Panc1 (cell line): ENCODE measurements around the gene KLHL12. TPM values are rescaled to one million over a fixed set of nuclear protein-coding genes. Genes with fewer than 3 reads are reported as not detected.

Source experiments
- ATAC-seq: fragments of 200-7000 bp; cut with Tn5 transposase; 2 replicates; pipeline ENCODE4 v1.9.1; 2020; ENCODE audit warnings: mild to moderate bottlenecking, moderate library complexity
- Bru-seq: library from RNA; stranded (reverse); fragments of 400-500 nt; gene quantifications from one replicate; lab custom pipeline; 2021; lab: Mats Ljungman, UMichigan
- BruChase-seq, 2 experiments: library from RNA; stranded (reverse); fragments of 400-500 nt; gene quantifications; one replicate each; lab custom pipeline; 2021; lab: Mats Ljungman, UMichigan
- BruUV-seq: library from RNA; stranded (reverse); fragments of 400-500 nt; replicated peaks from 2 replicates; lab custom pipeline; 2021; lab: Mats Ljungman, UMichigan
- CTCF ChIA-PET: fragments of 300-600 bp; sonication (Branson Sonifier 250); formaldehyde crosslinking; loops from one replicate; lab custom pipeline; 2022; ENCODE audit warnings: antibody characterized with exemption; lab: Charles Lee
- POLR2A ChIA-PET: fragments of 300-600 bp; sonication (Branson Sonifier 250); formaldehyde crosslinking; loops from one replicate; lab custom pipeline; 2022; ENCODE audit warnings: antibody characterized with exemption; lab: Charles Lee
- DNase-seq: peaks from one replicate; pipeline ENCODE4 v3.0.0-alpha.2; 2010; ENCODE audit warnings: low read depth, low spot score
- H3K27ac ChIP-seq: 2 replicates; pipeline ENCODE4 v1.5.1; 2011; ENCODE audit warnings: mild to moderate bottlenecking, low read length, inconsistent platforms
- H3K27me3 ChIP-seq: fragments of 200-500 bp; sonication (Bioruptor generic); 2 replicates; pipeline ENCODE4 v1.6.0; 2014; ENCODE audit warnings: low read length, inconsistent platforms; ENCODE audit not compliant: control insufficient read depth, insufficient read depth
- H3K36me3 ChIP-seq: fragments of 200-500 bp; sonication (Bioruptor generic); 2 replicates; pipeline ENCODE4 v1.5.1; 2014; ENCODE audit warnings: inconsistent platforms, mild to moderate bottlenecking, low read length, moderate library complexity; ENCODE audit not compliant: control insufficient read depth, insufficient read depth
- H3K4me1 ChIP-seq: 2 replicates; pipeline ENCODE4 v1.5.1; 2011; ENCODE audit warnings: inconsistent platforms, mild to moderate bottlenecking, low read length, moderate library complexity; ENCODE audit not compliant: control insufficient read depth, insufficient read depth
- H3K4me3 ChIP-seq, 2 experiments: 2 replicates each; pipeline ENCODE4 v1.5.1; 2011 to 2012; ENCODE audit warnings: low read depth in 2 of 2, low read length in 2 of 2, mild to moderate bottlenecking in 2 of 2, inconsistent platforms in 1 of 2, moderate library complexity in 1 of 2
- H3K9me3 ChIP-seq: fragments of 200-500 bp; sonication (Bioruptor generic); 2 replicates; pipeline ENCODE4 v1.5.1; 2014; ENCODE audit warnings: low read depth, mild to moderate bottlenecking, inconsistent platforms, low read length, moderate library complexity; ENCODE audit not compliant: control insufficient read depth, insufficient read depth
- POLR2AphosphoS5 ChIP-seq: IDR thresholded peaks from 2 replicates; pipeline ENCODE4 v1.6.1; 2012; ENCODE audit warnings: mild to moderate bottlenecking, low read depth, low read length, moderate library complexity
- SIN3A ChIP-seq: IDR thresholded peaks from 2 replicates; pipeline ENCODE4 v1.6.1; 2012; ENCODE audit warnings: low read depth, mild to moderate bottlenecking, low read length, moderate library complexity, borderline replicate concordance; ENCODE audit not compliant: insufficient read depth
- TCF7L2 ChIP-seq: IDR thresholded peaks from 2 replicates; pipeline ENCODE4 v1.6.1; 2011; ENCODE audit warnings: mild to moderate bottlenecking, low read depth, low read length, inconsistent platforms
- in situ Hi-C: cut with HindIII; loops from 2 replicates; pipeline ENCODE4 v1.10.0; 2016; ENCODE audit warnings: low sequenced_read_pairs, low pct_unique_long_range_greater_than_20kb
- intact Hi-C: fragments of 100-400 bp; cut with micrococcal nuclease; formaldehyde crosslinking; loops from one replicate; pipeline ENCODE4 v1.10.0; 2022; ENCODE audit not compliant: unreplicated experiment
- long read RNA-seq: library from polyadenylated mRNA; unstranded; transcript quantifications from one replicate; pipeline ENCODE4 v2.0.0, GENCODE V29; 2021; ENCODE audit not compliant: unreplicated experiment
- polyA plus RNA-seq: library from polyadenylated mRNA; unstranded; fragments of >200 nt; gene quantifications from one replicate; pipeline ENCODE4 v1.2.1, GENCODE V29; 2012; ENCODE audit warnings: missing spikeins; ENCODE audit not compliant: insufficient read length
- total RNA-seq: library from RNA; stranded (reverse); gene quantifications from one replicate; pipeline ENCODE4 v1.2.1, GENCODE V29; 2021; ENCODE audit not compliant: unreplicated experiment
- TF ChIP-seq, protein P1 (sequence below), 2 experiments: IDR thresholded peaks; 2 replicates each; pipeline ENCODE4 v1.6.1; 2011 to 2012; ENCODE audit warnings: low read depth in 2 of 2, control low read depth in 1 of 2, low read length in 1 of 2, mild to moderate bottlenecking in 1 of 2, moderate library complexity in 1 of 2; ENCODE audit not compliant: insufficient read depth in 1 of 2
- TF ChIP-seq, protein P2 (sequence below): fragments of 450-650 bp; IDR thresholded peaks from 2 replicates; pipeline ENCODE4 v1.5.1; 2017; ENCODE audit warnings: mild to moderate bottlenecking

Gene KLHL12
- total RNA-seq (37.8 TPM), Bru-seq, nascent RNA (percentile 73 among the genes with signal in this experiment), BruChase-seq, experiment 1, labeled RNA remaining after a 2-hour chase (percentile 79 among the genes with signal in this experiment), BruChase-seq, experiment 2, labeled RNA remaining after a 6-hour chase (percentile 85 among the genes with signal in this experiment)
- 22.1 TPM for polyA plus RNA-seq
- long read RNA-seq, transcript KLHL12-203 (12 exons, 3,359 nt): major isoform, 44 of 69 reads
- long read RNA-seq, partial matches to known transcripts: 3 of 69 reads
- long read RNA-seq, other reads (novel, unspliced or antisense): 22 of 69 reads

DNA sequence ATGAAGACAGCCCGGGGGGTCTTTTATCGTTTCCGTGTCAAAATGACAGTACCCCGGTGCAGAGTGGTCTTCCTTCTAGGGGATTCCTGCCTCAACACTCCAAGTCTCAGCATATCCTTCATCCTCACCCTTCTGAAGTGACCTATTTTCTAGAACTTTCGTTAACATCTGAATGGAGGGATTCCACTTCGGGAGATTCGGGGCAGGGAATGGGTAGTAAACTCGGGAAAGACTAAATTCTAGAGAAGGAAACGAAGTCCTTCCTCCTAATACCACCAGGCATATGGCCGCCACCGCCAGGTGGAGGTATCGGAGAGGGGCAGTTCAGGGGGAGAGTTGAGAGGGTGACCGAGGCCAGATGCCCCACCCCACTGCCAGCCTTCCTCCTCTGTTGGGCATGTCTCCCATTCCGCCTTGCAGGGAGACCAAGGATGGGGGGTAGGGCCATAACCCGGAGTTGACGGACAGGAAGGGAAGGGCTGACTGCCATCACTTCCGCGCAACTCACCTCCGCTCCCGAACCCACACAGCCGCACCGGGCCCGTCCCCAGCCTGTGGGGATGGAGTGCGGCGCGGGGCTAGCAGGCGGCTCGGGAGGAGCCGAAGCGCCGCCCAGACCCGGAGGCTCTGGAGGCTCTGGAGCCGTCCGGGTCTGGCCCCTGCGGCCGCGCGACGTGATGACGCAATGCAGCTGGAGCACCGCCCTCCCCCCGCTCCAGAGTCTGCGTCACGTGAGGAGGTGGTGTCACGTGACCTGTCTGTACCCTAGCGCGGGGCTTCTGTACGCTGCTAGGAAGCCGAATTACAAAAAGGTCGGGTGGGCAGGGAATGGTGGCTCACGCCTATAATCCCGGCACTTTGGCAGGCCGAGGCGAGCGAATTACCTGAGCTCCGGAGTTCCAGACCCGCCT, at the start of gene KLHL12:
TSS of gene KLHL12 (minus strand) at position 654 of the 911 bp plus-strand sequence. CDS start 2,072 bp downstream, outside the sequence.
- intact Hi-C loops (loop anchor here (5.0 kb wide), 1 partner anchor 70 kb away; no protein-coding TSS in a partner anchor), in situ Hi-C loops (no loop called here)
- BruUV-seq: no TSS peak
- CTCF ChIA-PET: interaction anchor here (0.6 kb wide), 2 partner anchors 28 to 73 kb away, joined by 3 to 7 read pairs; no protein-coding TSS in a partner anchor
- POLR2A ChIA-PET: interaction anchor here (0.7 kb wide), 1 partner anchor 49 kb away, joined by 24 read pairs; no protein-coding TSS in a partner anchor
- peak within 1 kb of the TSS; percentile 97 for H3K27ac ChIP-seq
- DNase-seq (peak; percentile 85), ATAC-seq (peak; percentile 99)
- peaks cover 6% of the 10 kb centered on the region; the same call in 1 of the 2 replicates for H3K4me1 ChIP-seq
- H3K4me3 ChIP-seq: peak within 1 kb of the TSS; percentile 81 to 98
- peaks cover 8% of the 10 kb centered on the region for H3K36me3 ChIP-seq
- no peaks in the 10 kb centered on the region for H3K27me3 ChIP-seq
- H3K9me3 ChIP-seq: no peaks in the 10 kb centered on the region
- TF ChIP-seq SIN3A: peak; percentile 91
- TF ChIP-seq, protein P1, sequence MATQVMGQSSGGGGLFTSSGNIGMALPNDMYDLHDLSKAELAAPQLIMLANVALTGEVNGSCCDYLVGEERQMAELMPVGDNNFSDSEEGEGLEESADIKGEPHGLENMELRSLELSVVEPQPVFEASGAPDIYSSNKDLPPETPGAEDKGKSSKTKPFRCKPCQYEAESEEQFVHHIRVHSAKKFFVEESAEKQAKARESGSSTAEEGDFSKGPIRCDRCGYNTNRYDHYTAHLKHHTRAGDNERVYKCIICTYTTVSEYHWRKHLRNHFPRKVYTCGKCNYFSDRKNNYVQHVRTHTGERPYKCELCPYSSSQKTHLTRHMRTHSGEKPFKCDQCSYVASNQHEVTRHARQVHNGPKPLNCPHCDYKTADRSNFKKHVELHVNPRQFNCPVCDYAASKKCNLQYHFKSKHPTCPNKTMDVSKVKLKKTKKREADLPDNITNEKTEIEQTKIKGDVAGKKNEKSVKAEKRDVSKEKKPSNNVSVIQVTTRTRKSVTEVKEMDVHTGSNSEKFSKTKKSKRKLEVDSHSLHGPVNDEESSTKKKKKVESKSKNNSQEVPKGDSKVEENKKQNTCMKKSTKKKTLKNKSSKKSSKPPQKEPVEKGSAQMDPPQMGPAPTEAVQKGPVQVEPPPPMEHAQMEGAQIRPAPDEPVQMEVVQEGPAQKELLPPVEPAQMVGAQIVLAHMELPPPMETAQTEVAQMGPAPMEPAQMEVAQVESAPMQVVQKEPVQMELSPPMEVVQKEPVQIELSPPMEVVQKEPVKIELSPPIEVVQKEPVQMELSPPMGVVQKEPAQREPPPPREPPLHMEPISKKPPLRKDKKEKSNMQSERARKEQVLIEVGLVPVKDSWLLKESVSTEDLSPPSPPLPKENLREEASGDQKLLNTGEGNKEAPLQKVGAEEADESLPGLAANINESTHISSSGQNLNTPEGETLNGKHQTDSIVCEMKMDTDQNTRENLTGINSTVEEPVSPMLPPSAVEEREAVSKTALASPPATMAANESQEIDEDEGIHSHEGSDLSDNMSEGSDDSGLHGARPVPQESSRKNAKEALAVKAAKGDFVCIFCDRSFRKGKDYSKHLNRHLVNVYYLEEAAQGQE (IDR thresholded peaks at IDR 0.05; ENCODE audit: insufficient read depth in 1 of 2, low read depth in 2 of 2, low read length in 1 of 2): peak in 1 of 2 experiments; percentile 53; a peak in 1 of 4 replicates
- TF ChIP-seq POLR2AphosphoS5: peak; percentile 91
- peak; percentile 67 for TF ChIP-seq TCF7L2
- TF ChIP-seq, protein P2, sequence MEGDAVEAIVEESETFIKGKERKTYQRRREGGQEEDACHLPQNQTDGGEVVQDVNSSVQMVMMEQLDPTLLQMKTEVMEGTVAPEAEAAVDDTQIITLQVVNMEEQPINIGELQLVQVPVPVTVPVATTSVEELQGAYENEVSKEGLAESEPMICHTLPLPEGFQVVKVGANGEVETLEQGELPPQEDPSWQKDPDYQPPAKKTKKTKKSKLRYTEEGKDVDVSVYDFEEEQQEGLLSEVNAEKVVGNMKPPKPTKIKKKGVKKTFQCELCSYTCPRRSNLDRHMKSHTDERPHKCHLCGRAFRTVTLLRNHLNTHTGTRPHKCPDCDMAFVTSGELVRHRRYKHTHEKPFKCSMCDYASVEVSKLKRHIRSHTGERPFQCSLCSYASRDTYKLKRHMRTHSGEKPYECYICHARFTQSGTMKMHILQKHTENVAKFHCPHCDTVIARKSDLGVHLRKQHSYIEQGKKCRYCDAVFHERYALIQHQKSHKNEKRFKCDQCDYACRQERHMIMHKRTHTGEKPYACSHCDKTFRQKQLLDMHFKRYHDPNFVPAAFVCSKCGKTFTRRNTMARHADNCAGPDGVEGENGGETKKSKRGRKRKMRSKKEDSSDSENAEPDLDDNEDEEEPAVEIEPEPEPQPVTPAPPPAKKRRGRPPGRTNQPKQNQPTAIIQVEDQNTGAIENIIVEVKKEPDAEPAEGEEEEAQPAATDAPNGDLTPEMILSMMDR: peak; percentile 73

DNA sequence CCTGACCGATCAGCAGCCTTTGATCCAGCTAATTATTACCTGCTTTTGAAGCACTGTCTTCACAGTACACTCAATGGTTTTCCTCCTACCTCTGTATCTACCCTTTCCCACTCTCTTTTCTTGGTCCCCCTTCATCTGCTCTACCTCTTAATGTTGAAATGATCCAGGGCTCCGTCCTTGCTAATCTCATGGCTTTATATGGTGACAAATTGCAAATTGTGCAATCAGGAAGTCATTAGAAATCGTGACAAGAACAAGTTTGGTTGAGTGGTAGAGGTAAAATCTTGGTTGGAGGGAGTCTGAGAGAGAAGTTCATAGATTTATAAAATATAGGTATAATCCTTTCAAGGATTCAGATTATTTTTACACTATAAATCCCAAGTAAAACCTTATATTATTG, 49.6 kb upstream of the KLHL12 start:
- intact Hi-C loops: no loop called here
- no peak for ATAC-seq

More for the DNA sequence above, 49.6 kb upstream of the KLHL12 start:
- Histone ChIP-seq H3K36me3 (no peaks in the 10 kb centered on the region), H3K27me3 (peaks cover 28% of the 10 kb centered on the region), H3K9me3 (no peaks in the 10 kb centered on the region), H3K4me3 (no peak overlapping the region), H3K4me1 (no peaks in the 10 kb centered on the region), H3K27ac (no peak overlapping the region)
- no TSS peak for BruUV-seq
- in situ Hi-C loops: no loop called here
- TF ChIP-seq, protein P1 (IDR thresholded peaks at IDR 0.05; ENCODE audit: insufficient read depth in 1 of 2, low read depth in 2 of 2, low read length in 1 of 2): no peak
- no peak for TF ChIP-seq SIN3A
- TF ChIP-seq TCF7L2: no peak
- TF ChIP-seq, protein P2: no peak
- TF ChIP-seq POLR2AphosphoS5: no peak
- ChIA-PET POLR2A (no interaction called here), CTCF (no interaction called here)
- no peak for DNase-seq
